Epithelial cell of proximal tubule (primary cell): ENCODE data around the gene FNDC3B. TPM values are rescaled to one million over a fixed set of nuclear protein-coding genes. Genes with fewer than 3 reads are reported as not detected.

ENCODE experiments used
- DNase-seq: peaks from one replicate; pipeline ENCODE4 v3.0.0-alpha.2; 2011; ENCODE audit warnings: low read depth
- H3K4me3 ChIP-seq: 2 replicates; pipeline ENCODE4 v1.5.1; 2011; ENCODE audit warnings: low read depth, mild to moderate bottlenecking, low read length
- CTCF ChIP-seq: conservative IDR thresholded peaks from 2 replicates; pipeline ENCODE4 v1.5.1; 2012; ENCODE audit warnings: low read depth, mild to moderate bottlenecking, low read length
- total RNA-seq: library from RNA; depleted of rRNA; stranded (reverse); fragments of >200 nt; gene quantifications from 2 replicates; pipeline ENCODE4 v1.2.3, GENCODE V29; 2015

Gene FNDC3B
- total RNA-seq, 1 donor from 2014 or later: 37.3 TPM

DNA sequence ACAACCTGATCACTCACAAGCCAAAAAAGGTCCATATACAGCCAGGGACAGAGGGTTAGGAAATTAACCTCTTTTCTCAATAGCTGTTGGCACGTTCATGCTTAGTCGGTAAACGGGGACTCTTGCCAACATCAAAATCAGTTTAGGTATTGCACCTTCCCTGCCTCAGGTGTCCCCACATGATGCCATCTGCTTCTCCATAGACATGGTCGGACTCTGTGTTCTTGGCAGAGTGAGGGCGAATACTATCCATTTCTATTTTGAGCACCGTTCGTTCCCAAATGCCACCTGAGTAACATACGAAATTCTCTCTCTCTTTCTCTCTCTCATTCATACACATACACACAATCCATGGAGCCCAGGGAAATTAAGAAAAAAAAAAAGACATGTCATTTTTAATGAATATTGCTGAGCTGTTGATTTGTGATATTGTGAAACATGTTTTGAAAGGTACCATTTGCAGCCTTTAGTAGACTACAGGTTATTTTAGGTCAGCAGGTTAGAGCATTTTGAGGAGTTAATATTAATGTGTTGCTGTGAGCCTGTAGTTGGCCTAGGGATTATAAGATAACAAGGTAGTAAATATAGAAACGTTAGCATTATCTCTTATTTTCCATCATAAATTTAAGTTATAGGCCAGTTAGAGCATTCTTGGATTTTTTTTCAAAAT lies 330.3 kb downstream of the FNDC3B start:
- no peak for DNase-seq
- TF ChIP-seq CTCF: no peak

DNA sequence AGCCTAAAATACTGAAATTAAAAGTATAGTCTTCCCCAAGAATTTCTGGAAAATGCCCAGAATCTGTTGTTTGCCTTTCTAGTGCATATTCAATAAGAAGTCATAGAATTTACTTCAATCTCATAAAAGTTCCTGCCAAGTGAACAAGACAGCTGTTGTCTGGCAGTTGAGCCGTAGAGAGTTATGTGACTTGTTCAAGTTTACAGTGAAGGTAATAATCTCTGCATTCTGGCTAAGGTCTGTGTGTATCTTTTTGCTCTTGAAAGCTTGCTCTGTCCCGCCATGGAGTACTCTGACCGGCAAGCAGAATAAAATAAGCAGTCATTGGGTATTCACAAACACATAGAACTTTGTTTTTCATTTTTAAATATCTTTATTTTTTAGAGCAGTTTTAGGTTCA lies 331.0 kb downstream of the FNDC3B start:
- no peak overlapping the region for H3K4me3 ChIP-seq
- no peak for TF ChIP-seq CTCF
- no peak for DNase-seq

More for the DNA sequence above, 330.3 kb downstream of the FNDC3B start:
- H3K4me3 ChIP-seq: no peak overlapping the region

GRCh38 chr3:172371544-172371943 lies 332.2 kb downstream of the FNDC3B start:
- DNase-seq: no peak
- no peak for TF ChIP-seq CTCF
- H3K4me3 ChIP-seq: no peak overlapping the region

DNA sequence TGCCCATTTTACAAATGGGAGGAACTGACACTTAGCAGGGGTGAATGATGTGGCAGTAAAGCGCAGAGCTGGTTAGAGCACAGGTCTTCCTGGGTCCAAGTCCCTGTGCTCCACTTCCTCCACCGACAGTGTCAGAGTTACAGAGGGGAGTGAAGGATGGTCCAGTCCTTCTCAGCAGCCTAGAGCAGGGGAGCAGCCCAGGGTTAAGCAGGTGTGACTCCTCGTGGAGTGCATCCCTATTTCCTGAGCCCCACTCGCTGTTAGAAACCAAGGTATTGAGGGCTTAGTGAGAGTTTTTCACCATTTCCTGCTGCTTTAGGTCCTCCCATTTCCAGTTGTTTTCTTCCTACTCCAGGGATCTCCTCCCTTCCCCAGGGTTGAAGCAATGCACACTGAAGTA lies 333.5 kb downstream of the FNDC3B start:
- no peak for DNase-seq
- no peak overlapping the region for H3K4me3 ChIP-seq

DNA sequence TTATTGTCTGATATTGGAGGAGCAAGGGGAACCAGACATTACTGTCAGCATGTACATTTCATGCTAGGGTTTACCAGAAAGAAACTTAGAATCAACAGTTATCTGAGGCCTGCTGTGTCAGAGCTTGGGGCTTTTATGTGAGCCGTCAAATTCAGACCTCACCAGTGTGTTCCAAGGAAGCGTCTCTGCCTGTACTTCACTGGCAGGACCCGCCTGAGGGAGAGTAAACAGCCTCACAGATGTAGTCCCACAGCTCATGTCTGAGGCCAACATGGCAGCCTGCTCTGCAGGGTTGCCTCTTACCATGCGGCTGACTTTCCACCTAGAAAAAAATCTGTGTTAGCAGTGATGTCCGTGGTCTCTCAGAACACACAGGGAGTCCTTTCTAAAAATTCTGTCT lies 334.5 kb downstream of the FNDC3B start:
- H3K4me3 ChIP-seq: no peak overlapping the region
- no peak for TF ChIP-seq CTCF
- no peak for DNase-seq

More for the DNA sequence above, 333.5 kb downstream of the FNDC3B start:
- TF ChIP-seq CTCF: no peak

DNA sequence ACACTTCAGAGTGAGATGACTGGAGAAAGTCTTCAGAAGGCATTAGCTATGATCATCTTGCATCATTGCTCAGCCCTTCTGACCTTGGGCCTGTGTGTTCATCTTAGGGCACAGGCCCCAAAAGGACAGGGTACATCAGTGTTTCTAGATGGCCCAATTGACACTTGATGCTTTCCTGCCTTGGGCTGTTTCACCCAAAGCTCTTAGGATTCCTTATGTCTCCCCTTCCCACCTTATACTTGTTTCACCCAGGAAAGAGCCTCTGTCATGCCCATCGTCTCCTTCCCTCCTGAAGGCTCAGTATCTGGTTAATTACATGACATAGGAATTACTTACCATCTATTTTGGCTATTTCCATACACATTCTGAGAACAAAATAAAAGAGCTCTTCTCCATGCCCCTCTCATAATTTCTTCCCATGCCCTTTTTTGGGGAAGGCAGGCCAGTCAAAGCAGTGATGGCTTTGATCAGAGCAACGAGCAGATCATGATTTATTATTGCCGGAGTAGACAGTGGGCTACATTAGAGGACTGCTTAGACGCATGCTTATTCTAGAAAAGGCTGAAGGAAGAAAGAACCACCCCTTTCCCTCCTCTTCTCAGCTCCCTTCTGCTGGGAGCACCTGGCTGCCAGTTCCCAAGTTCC lies 335.9 kb downstream of the FNDC3B start:
- H3K4me3 ChIP-seq: no peak overlapping the region
- no peak for TF ChIP-seq CTCF
- no peak for DNase-seq

DNA sequence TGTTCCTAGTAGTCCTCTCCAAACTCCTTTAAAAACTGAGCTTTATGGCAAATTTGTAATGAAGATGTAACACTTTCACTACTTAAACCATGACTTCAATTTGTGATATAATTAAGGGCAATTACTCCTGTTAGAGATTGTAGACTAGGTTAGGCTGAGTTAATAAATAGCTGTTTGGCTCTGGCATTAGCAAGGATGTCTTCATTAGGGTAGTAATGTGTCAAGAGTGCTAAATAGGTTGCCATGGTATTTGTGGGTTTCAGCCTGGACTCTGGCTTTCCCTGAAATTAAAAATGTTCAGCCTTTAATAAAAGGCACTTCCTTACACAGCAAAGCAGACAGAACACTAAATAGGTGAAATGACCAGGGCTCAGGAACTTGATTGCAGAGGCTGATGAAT lies 337.0 kb downstream of the FNDC3B start:
- no peak for TF ChIP-seq CTCF
- no peak for DNase-seq
- H3K4me3 ChIP-seq: no peak overlapping the region
